Stimulated activated CD4-positive, alpha-beta T cell treated with anti-CD3 and anti-CD28 coated beads, Interleukin-1b, Interleukin-23, amount 100 ng/mL, for 1 hour (primary cell): ENCODE data around the gene PROM1.

Experiments
- DNase-seq, 2 donors: peaks; one replicate each; pipeline ENCODE4 v3.0.0-alpha.2; 2020; ENCODE audit warnings: low read depth in 2 of 2

Gene PROM1

GRCh38 chr4:16062601-16063000, 21.2 kb downstream of the PROM1 start:
- no peak for DNase-seq

- DNase-seq = no peak
Observed at GRCh38 chr4:16056681-16057385, 27.0 kb downstream of the PROM1 start.

DNA sequence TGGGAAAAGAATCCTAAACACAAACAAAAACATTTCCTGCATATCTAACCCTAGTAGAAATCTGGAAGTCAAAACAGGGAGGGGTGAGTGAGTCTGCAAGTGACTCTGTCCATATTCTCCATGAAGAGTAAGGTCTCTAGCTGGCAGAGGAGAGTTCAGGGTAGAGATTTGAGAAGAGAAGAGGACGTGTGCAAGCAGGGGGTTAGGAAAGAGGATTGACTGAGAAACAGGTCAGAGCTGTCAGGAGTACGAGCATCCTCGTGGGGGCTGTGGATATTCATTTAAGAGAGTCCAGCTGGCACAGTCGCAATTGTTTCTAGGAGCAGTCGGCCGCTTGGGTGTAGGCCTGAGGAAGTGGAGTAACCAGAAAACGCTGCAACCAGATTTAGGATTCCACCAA, 27.9 kb downstream of the PROM1 start:
- no peak for DNase-seq

DNA sequence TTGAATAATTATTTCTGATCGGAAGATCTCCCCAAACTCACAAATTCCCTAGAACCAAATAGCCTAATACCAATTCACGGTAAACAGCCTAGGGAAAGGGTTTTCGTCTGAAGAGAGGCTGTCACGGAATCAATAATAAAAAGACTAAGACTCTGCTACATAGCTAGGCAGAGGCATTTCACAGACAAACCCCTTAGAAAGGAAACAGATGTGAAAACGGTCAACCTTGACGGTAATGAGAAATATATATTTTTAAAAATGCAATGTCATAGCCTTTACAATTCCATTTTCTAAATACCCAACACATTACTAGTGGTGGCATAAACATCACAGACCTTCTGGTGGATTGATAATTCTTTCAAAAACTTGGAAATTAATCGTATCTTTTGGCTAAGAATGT, 28.4 kb downstream of the PROM1 start:
- DNase-seq = no peak

DNA sequence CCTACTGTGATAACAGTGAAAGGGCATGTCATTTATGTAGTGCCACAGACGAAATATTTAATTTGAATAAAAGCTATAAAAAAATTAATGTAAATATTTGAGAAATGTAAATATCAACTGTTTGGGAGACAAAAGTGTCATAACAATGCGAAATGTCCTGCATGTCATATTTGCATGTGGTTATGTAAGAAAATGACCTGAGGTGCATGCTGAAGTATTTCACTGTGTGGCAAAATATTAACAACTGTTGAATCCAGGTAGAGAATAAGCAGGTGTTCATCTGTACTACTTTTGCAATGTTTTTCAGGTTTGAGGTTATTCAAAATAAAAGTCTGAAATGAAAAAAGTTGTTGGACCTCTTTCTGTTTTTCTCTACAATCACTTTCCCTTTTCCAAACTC, 30.9 kb downstream of the PROM1 start:
- DNase-seq = no peak

DNA sequence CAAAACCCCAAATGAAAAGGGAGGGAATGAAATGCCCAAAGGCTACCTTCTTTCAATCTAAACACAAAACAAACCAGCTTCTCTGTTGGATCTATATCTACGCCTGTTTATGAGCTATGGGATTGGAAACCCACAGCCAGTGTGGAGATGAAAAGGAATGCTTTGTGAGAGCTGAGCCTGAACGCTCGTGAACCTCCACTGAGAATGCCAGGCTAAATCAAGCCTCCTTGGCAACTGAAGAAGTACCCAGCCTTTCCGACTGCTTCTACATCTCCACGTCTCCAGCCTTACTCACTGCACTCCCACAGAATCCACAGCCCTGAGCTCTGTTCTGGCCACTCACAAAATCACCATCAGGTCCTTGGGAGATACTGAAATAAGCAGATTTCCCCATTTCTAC, 31.8 kb downstream of the PROM1 start:
- DNase-seq = no peak

DNA sequence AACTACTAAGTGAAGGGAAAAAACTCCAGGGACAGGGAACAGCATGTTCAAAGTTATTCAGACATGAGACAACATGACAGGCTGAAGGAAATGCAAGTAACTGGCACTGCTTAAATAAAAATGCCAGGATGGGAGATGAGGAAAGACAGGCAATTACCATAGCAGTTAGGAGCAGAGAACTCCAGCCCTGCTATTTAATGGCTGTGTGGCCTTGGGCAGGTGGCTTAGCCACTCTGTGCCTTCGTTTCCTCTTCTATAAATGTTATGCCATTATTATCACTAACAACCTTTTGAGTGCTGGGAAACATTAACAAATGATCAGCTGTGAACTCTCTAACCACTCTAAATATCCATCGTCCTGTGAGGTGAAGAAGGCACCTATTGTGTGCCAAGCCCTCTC, 32.7 kb downstream of the PROM1 start:
- DNase-seq = no peak

GRCh38 chr4:16050669-16051068, 33.2 kb downstream of the PROM1 start:
- no peak for DNase-seq

DNA sequence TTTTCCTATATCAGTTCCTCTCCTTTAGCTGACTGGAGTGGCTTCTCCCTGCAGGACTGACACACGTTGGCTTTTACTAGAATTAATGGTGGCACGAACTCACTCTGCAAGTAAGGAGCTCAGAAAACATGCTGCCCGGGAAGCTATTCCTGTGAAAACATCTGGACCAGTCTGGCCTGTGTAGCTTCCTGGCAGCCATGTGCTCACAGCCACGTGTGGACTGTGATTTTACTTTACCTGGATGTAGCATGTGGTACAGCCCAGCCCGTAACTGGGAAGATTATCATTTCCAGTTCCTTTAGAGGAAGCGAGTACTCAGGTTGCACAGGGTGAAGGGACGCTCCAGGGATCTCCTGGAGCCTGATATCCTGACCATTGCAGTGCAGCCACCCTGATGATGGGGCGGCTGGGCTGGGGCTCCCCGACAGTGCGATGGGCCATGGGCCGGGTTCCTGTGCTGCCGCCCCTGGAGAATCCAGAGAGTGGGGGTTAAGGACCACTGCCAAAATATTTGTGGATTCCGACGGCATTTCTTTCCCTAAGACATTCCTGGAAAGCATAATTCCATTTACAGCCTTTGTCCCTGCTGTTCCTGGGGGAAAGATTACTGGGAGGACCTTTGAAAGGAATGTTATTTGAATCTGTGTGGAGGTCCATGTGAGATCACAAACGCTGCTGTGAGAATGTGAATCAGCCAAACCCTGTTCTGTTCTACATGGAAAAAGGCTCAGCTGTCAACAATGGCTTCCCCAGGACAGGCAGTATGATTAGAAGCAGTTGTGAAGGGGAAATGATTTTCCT, 35.0 kb downstream of the PROM1 start:
- DNase-seq = no peak

DNA sequence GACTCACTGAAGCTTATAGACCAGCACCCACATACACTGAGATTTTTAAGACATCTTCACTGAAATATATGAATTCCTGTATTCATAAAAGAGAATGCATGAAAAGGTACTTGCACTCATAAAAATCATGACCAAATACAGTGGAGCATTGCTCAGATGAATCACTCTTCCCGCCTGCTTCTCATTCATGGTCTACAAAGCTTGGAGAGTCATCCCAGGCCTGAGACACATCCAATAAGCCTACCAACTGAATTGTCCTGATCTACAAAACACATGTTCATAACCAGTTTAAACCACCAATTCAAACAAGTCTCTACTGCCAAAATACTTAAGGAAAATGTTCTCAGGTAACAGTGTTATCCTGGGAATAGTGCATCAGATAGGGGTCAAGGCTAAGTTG, 38.1 kb downstream of the PROM1 start:
- no peak for DNase-seq

- DNase-seq = no peak
Observed at GRCh38 chr4:16043642-16044498, 40.0 kb downstream of the PROM1 start.

DNA sequence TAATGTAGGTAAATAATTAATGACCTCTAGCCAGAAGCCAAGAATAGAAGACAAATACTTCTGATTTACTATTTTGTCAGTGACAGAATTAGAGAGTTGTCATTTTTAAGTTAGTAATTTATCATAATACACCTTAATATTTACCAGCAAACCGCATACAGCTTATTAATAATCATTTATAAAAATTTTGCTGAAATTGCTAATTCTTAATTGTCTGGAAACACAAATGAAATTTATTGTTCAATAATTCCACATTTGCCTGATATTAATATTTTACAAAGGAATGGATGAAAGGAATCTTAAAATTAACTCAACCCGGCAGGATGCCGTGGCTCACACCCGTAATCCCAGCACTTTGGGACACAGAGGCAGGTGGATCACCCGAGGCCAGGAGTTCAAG, 44.7 kb downstream of the PROM1 start:
- DNase-seq = no peak

GRCh38 chr4:16037901-16038300, 45.9 kb downstream of the PROM1 start:
- DNase-seq = no peak

- no peak for DNase-seq
Observed at GRCh38 chr4:16035843-16036242, 48.0 kb downstream of the PROM1 start.

DNA sequence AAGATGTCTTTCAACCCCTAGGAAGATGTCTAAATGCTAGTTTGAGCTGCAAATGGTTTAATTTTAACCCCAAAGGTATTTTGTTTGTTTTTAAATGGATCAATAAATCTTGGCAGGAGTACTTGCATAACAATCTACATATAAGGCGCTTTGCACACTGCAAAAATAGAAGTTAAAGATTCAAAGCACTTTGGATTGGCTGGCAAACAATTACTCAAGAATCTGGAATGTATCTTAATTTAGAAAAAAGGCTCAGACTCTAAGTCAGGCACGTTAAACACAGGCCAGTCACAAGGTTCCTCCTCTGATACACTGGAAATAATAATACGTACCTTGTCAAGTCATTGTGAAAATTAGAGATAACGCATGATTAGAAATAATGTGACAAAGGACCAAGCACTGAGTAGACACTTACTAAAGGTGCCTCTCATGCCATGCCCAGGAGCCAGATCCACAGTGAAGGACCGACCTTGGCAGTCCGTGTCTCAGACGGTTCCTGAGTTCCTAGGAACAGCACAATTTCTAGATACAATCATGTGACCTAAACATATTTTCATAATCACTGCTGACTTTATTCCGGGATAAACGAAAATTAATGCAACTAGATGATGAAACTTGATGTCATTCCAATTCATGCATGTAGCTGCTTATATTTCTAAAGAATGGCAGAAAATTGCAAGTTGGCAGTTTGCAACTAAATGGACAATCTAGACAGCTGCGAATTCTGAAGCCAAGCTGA, 49.6 kb downstream of the PROM1 start:
- no peak for DNase-seq

DNA sequence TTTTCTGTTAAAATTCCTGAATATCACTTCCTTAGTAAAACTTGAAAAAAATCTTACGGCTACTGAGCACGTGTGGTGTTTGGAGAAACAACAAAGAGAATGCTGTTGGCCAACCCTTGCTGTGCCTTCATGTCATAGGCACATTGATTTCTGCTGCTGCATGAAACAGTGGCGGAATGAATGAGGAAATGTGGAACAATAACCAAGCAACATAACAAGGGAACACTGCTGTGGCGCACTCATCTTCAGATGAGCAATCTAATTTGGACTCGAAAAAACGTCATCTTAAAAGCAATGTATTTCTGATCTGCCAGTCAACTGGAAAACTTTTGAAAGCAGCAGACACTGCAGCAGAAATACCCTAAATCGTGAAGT, 51.4 kb downstream of the PROM1 start:
- no peak for DNase-seq

DNA sequence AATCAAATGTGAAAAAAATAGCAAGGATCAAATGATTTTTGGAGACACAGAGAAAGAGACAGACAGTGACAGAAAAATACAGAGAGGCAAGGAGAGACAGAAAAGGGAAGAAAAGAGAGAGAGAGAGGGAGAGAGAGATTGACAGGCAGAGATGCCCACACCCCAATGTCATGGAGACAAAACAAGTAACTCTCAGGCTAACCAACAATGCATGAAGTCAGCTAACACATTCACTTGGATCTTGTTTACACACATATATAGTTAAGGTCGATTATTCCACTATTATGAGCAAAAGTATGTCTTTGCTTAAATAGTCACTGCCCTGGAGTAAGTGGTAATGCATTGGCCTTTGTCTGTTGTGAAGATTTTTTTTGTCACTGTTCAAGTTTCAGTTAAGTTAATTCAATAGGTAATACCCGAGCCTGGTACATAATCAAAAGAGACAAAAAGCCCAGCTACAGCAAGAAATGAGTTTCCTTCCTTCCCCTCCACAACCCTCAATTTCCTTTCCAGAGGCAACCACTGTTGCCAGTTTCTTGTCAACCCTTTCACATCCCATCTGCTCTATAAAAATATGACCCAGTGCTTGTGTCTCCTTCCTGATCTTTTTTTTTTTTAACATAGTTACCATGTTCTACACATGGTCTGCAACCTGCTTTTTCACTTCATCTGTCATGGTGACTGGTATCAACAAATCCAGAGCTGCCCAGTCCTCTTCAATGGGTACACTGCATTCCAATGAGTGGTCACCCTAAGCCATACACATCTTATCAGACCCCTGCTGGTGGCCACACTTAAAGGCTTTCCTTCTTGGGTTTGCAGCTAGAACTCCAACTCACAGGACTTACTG, 52.1 kb downstream of the PROM1 start:
- DNase-seq = no peak

- DNase-seq = no peak
Observed at GRCh38 chr4:16029886-16030285, 53.9 kb downstream of the PROM1 start.

DNA sequence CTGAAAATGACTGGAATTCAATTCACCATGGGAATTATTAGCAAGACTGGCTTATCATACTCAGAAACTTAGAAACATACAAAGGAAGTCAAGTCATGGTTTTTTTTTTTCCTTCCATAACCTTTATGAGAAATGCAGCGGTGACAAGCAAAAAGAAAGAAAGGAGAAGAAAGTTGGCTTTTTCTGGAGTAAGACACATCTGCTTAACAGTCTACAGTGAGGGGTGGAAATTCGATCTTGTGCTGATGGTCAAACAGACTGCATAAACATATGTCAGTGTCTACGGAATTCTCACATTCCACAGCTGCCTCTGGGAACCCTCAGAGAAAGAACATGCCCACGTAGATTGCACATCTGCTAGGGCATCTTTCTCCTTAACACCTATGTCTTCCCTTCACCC, 54.6 kb downstream of the PROM1 start:
- DNase-seq = no peak

- no peak for DNase-seq
Observed at GRCh38 chr4:16027626-16028025, 56.2 kb downstream of the PROM1 start.

DNA sequence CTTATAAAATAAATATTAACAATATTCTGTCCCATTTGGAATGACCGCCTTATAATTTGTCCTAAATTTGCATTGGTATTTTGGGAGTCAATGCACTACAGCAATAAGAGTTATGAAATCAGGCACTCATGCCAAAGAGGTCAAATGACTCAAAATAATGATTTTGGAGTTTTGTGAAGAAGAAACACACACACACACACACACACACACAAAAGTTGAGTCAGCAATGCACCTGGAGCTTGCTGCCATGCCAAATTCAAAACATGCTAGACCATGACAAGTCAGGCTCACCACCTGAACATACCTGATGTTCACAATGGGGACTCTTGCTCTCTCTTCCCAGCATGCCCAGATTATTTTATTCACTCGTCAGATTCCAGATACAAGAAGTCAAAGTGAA, 56.7 kb downstream of the PROM1 start:
- DNase-seq = no peak
